ENCODE data around the gene PAH.

DNA sequence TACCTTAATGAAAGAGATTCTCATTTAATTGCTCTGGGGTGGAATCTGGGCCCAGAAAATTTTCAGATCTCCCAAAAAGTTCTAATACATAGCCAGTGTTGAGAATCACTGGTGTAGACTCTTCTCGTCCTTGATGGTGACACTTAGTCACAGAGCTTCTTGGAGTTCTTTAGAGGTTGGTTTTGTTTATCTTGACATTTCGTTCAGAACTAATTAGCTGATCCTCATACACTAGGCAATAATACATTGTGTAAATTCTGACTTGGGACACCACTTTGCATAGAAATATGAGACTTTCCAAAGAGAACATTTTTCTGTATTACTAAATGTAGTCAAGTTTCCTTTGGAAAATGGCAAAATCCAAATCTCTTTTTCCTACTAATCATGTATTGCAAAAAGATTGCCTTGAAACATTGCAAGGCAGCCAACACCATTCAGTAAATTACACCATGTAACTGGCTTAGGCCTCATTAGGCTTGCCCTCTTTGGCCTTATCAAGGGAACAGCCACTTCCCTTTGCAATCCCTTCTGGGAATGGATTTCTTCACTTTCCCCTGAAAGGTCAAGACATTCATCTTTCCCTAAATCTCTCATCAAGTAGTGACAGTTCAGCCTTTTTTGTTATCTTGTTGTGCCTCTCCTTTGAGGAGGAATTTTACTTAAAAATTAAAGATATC, 102.2 kb downstream of the PAH start:
- TF ChIP-seq TAF1 (IDR thresholded peaks at IDR 0.05; ENCODE audit: low read depth, low read length) (no peak), POLR2A (IDR thresholded peaks at IDR 0.05; ENCODE audit: low read depth, low read length) (no peak), POLR2AphosphoS5 (IDR thresholded peaks at IDR 0.05; ENCODE audit: low read depth, low read length) (no peak), PAX5 (IDR thresholded peaks at IDR 0.05; ENCODE audit: insufficient read depth, low read length, severe bottlenecking) (no peak)

Measured in GM12891 (cell line).